Measurements from ENCODE around the gene SIM2. TPM values are rescaled to one million over a fixed set of nuclear protein-coding genes. Genes with fewer than 3 reads are reported as not detected.

Gene SIM2
- total RNA-seq, 1 donor from 2014 or later: 14.8 TPM

DNA sequence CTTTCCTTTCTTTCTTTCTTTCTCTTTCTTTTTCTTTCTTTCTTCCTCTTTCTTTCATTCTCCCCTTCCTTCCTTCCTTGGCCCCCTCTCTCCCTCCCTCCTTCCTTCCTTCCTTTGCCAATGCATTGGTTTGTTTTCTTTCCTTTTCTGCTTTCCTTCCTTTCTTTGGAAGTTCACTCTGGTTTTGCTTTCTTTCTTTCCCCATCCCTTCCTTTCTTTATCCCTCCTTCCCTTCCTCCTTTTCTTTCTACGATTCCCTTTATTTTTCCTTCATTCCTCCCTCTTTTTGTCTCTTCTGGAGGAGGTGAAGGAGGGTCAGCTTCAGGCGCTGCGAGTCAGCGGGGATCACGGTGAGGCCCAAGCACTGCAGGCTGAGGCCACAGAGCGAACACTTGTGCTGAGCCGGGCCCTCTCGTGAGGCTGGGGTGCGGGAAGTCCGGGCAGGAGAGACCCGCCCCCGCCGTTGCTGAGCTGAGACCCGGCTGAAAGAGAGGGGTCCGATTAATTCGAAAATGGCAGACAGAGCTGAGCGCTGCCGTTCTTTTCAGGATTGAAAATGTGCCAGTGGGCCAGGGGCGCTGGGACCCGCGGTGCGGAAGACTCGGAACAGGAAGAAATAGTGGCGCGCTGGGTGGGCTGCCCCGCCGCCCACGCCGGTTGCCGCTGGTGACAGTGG lies 1.5 kb downstream of the SIM2 start:
- TF ChIP-seq, protein P1, sequence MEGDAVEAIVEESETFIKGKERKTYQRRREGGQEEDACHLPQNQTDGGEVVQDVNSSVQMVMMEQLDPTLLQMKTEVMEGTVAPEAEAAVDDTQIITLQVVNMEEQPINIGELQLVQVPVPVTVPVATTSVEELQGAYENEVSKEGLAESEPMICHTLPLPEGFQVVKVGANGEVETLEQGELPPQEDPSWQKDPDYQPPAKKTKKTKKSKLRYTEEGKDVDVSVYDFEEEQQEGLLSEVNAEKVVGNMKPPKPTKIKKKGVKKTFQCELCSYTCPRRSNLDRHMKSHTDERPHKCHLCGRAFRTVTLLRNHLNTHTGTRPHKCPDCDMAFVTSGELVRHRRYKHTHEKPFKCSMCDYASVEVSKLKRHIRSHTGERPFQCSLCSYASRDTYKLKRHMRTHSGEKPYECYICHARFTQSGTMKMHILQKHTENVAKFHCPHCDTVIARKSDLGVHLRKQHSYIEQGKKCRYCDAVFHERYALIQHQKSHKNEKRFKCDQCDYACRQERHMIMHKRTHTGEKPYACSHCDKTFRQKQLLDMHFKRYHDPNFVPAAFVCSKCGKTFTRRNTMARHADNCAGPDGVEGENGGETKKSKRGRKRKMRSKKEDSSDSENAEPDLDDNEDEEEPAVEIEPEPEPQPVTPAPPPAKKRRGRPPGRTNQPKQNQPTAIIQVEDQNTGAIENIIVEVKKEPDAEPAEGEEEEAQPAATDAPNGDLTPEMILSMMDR (conservative IDR thresholded peaks at IDR 0.05): no peak
- Mint-ChIP-seq H3K9me3 (no peaks in the 10 kb centered on the region), H3K36me3 (peaks cover 4% of the 10 kb centered on the region), H3K27me3 (peaks cover 85% of the 10 kb centered on the region), H3K4me1 (ENCODE audit: unreplicated experiment) (peaks cover 12% of the 10 kb centered on the region), H3K27ac (no peak overlapping the region), H3K4me3 (peak overlapping the region; percentile 82)
- DNase-seq (ENCODE audit: extremely low spot score, unreplicated experiment): no peak

DNA sequence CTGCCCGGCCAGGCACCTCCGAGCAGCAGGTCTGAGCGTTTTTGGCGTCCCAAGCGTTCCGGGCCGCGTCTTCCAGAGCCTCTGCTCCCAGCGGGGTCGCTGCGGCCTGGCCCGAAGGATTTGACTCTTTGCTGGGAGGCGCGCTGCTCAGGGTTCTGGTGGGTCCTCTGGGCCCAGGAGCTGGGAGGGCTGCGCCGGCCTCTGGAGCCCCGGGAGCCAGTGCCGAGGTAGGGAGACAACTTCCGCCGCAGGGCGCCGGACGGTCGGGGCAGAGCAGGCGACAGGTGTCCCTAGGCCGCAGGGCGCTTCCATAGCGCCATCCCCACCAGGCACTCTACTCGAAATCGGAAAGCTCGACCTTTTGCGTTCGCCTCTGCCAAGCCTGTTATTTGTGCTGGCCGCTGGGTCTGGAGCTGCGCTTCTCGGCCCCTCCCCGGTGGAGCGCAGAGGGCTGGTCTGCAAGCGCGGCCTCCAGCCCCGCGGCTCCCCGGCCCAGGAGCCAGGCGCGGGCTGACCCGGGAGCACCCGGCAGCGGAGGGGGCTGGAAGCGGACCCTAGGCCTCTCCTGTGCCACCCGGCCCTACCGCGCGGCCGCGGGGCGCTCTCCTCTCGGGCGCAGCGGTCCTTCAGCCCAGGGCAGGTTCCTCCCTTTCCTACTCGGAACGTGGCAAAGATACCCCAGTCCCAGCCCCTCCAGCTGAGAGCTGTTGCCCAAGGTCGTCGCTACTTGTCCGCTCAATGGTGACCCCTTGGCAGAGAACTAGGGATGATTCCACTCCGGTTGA lies 2.2 kb downstream of the SIM2 start:
- TF ChIP-seq, protein P1 (conservative IDR thresholded peaks at IDR 0.05): peak; percentile 32
- H3K36me3 Mint-ChIP-seq: no peaks in the 10 kb centered on the region
- peak overlapping the region; percentile 79 for H3K4me3 Mint-ChIP-seq
- no peaks in the 10 kb centered on the region for H3K9me3 Mint-ChIP-seq
- no peak overlapping the region for H3K27ac Mint-ChIP-seq
- no peak for DNase-seq (ENCODE audit: extremely low spot score, unreplicated experiment)
- peaks cover 7% of the 10 kb centered on the region for H3K4me1 Mint-ChIP-seq (ENCODE audit: unreplicated experiment)
- peaks cover 85% of the 10 kb centered on the region for H3K27me3 Mint-ChIP-seq

DNA sequence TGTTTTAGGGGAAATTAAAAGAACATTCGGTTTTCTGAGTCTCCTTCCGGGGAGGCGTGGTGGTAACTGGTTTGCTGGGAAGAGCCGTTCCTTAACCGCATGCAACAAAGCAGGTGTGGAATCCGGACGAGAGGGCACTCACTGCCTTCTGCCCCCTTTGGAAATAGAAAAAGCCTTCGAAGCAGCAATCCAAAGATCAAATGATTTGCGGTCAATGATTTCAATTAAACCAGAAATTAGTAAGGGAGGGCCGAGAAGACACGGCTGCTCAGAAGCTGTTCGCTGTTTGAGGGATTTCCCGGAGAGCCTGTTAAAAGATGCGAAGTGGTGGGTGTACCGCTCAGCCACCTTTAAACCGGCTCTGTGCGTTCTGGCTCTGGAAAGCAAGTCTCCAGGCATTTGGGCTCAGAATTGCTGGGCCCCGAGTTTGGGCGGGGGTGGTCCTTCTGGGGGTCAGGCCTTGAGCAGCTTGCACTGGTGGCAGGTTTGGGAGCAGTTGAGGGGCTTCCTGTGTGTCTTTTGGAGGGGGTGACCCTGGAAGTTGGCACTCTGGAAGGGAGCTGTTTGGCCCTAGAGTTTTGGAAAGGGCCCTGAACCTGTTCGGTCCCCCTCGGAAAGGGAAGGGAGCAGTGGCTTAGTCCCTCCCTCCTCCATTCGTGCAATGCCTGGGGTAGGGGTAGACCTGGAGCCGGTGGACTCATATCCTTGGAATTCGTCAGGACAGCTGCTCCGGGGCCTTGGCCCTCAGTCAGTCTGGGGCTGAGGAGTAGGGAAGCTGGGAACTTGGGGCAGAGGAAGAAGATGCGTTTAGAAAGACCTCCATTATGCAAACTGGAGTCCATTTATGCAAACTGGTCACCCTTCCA lies 3.1 kb downstream of the SIM2 start:
- Mint-ChIP-seq H3K4me1 (ENCODE audit: unreplicated experiment) (peaks cover 15% of the 10 kb centered on the region), H3K4me3 (peak overlapping the region; percentile 79), H3K27ac (no peak overlapping the region), H3K27me3 (peaks cover 85% of the 10 kb centered on the region), H3K9me3 (no peaks in the 10 kb centered on the region), H3K36me3 (no peaks in the 10 kb centered on the region)
- DNase-seq (ENCODE audit: extremely low spot score, unreplicated experiment): no peak
- TF ChIP-seq, protein P1 (conservative IDR thresholded peaks at IDR 0.05): no peak

DNA sequence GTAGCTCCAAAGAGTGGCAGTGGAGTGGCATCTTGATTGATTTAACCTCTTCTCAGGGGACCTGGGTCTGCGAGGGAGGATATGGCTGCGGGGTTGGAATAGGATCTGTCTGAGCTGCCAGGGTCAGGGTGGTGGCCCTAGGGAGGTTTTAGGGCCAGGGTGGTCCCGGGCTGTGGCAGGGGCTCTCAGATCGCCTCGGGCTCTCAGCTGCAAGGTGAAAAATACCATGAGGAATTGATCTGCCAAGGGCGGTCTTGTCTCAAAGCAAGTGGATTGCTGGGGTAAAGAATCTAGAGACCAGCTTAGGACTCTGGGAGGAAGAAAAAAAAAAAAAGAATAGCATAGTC lies 3.7 kb downstream of the SIM2 start:
- H3K9me3 Mint-ChIP-seq: no peaks in the 10 kb centered on the region
- H3K36me3 Mint-ChIP-seq: no peaks in the 10 kb centered on the region
- TF ChIP-seq, protein P1 (conservative IDR thresholded peaks at IDR 0.05): no peak
- H3K4me1 Mint-ChIP-seq (ENCODE audit: unreplicated experiment): peaks cover 19% of the 10 kb centered on the region
- DNase-seq (ENCODE audit: extremely low spot score, unreplicated experiment): no peak
- peaks cover 85% of the 10 kb centered on the region for H3K27me3 Mint-ChIP-seq
- peak overlapping the region; percentile 79 for H3K4me3 Mint-ChIP-seq
- no peak overlapping the region for H3K27ac Mint-ChIP-seq

DNA sequence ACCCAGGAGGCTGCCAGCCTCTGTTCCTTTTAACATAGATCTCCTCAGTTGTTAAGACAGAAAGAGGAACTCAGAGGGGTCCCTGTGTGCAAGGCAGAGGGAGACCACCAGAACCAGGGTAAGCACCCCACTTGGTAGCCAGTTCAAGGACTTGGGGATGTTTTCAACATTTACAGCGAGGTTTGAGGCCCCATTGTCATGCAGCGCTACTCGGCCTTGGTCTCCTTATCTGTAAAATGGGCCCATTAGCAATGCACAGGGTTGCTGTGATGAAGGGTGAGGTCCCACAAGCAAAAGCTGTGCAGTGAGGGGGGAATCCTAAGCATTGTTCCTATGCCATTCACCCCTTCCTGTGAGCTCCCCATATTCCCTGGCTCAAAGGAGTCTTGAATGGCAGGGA lies 4.2 kb downstream of the SIM2 start:
- Mint-ChIP-seq H3K27me3 (peaks cover 83% of the 10 kb centered on the region), H3K36me3 (no peaks in the 10 kb centered on the region), H3K4me1 (ENCODE audit: unreplicated experiment) (peaks cover 19% of the 10 kb centered on the region), H3K27ac (no peak overlapping the region), H3K4me3 (peak overlapping the region; percentile 15), H3K9me3 (no peaks in the 10 kb centered on the region)
- TF ChIP-seq, protein P1 (conservative IDR thresholded peaks at IDR 0.05): no peak
- DNase-seq (ENCODE audit: extremely low spot score, unreplicated experiment): no peak
